ENCODE results near the gene FBXL3. TPM values are rescaled to one million over a fixed set of nuclear protein-coding genes. Genes with fewer than 3 reads are reported as not detected.

FBXL3 gene
- total and polyA plus RNA-seq, 2 of the 8 experiments (the other 6 are each of a cell fraction or from before 2014, with no cell fraction given) = 4.9 to 14.9 TPM

GRCh38 chr13:76975863-76976262, 51.1 kb downstream of the FBXL3 start:
- WGBS, 2 experiments (ENCODE audit: extremely low coverage in 1 of 2, insufficient coverage in 1 of 2, insufficient read length in 1 of 2, insufficient replicate concordance in 2 of 2, low coverage in 1 of 2, low lambda C conversion rate in 2 of 2, missing lambda C conversion rate in 1 of 2) = 94% methylated on average over 6 of the region's 6 CpGs; no CpG with 5 or more reads in 1 of the 2 experiments
- no peak overlapping the region for H4K8ac ChIP-seq (ENCODE audit: extremely low read depth, insufficient read depth, low read length)
- no peaks in the 10 kb centered on the region for H3K79me1 ChIP-seq (ENCODE audit: low read depth, low read length)
- H3K4me2 ChIP-seq (ENCODE audit: insufficient read depth in 1 of 2, low read depth in 2 of 2, low read length in 2 of 2) = no peak overlapping the region
- 0 out of 2 replicates have a peak overlapping the region, but pooled peaks have one; percentile 70 for H2AFZ ChIP-seq (ENCODE audit: low read length)
- TF ChIP-seq KDM4A (IDR thresholded peaks at IDR 0.05; ENCODE audit: low read depth, low read length, severe bottlenecking) = no peak
- no peak for TF ChIP-seq POLR2A (IDR thresholded peaks at IDR 0.05; ENCODE audit: control extremely low read depth in 1 of 2, low read depth in 2 of 2, low read length in 2 of 2)
- TF ChIP-seq JUND (IDR thresholded peaks at IDR 0.05; ENCODE audit: low read length) = 0 out of 2 replicates have a peak, but pooled peaks have one; percentile 56
- TF ChIP-seq CTCF (IDR thresholded peaks at IDR 0.05; ENCODE audit: control extremely low read depth in 1 of 3, insufficient read depth in 1 of 3, low read depth in 1 of 3, low read length in 3 of 3) = no peak
- TF ChIP-seq RXRA (IDR thresholded peaks at IDR 0.05; ENCODE audit: insufficient read depth, low read depth, low read length) = no peak
- TF ChIP-seq SRF (IDR thresholded peaks at IDR 0.05; ENCODE audit: low read depth, low read length) = no peak
- H3K79me2 ChIP-seq (ENCODE audit: control insufficient read depth in 1 of 2, insufficient read depth in 2 of 2, low read length in 2 of 2) = no peaks in the 10 kb centered on the region
- no peaks in the 10 kb centered on the region for H3K9me3 ChIP-seq (ENCODE audit: insufficient read depth in 2 of 2, low read depth in 1 of 2, low read length in 1 of 2)
- H3K23ac ChIP-seq (ENCODE audit: insufficient read length) = no peak overlapping the region
- 0 out of 7 replicates have a peak, but pooled peaks cover 0 to 2% (median 0%) of the 10 kb centered on the region in 4 experiments for H3K4me1 ChIP-seq (replicated peaks in 1 of 4; ENCODE audit: control insufficient read depth in 3 of 4, insufficient read depth in 4 of 4, low read length in 3 of 4)
- H2AK5ac ChIP-seq (ENCODE audit: low read depth, low read length) = no peak overlapping the region
- no peaks in the 10 kb centered on the region for H3K27me3 ChIP-seq (replicated peaks in 1 of 4; ENCODE audit: control insufficient read depth in 3 of 4, extremely low read depth in 1 of 4, insufficient read depth in 3 of 4, low read length in 3 of 4)
- H3K36me3 ChIP-seq (ENCODE audit: control insufficient read depth in 2 of 4, insufficient read depth in 4 of 4, low read length in 3 of 4) = no peaks in the 10 kb centered on the region; a peak in 1 of 8 replicates
- no peak overlapping the region for H3K4ac ChIP-seq (replicated peaks; ENCODE audit: insufficient read length, low read depth, low read length)
- no peak overlapping the region for H3K9ac ChIP-seq (replicated peaks in 1 of 4; ENCODE audit: extremely low read depth in 1 of 4, low read depth in 3 of 4, low read length in 3 of 4)
- POLR2A ChIA-PET (ENCODE audit: partially characterized antibody) = no interaction called here
- no peak overlapping the region for H2BK5ac ChIP-seq (ENCODE audit: low read depth, low read length)
- no peak overlapping the region for H4K91ac ChIP-seq (replicated peaks; ENCODE audit: insufficient read length, low read length)
- no peak overlapping the region for H3K18ac ChIP-seq (ENCODE audit: extremely low read depth, low read length)
- H3K14ac ChIP-seq (ENCODE audit: insufficient read length) = no peak overlapping the region
- CTCF ChIA-PET (ENCODE audit: partially characterized antibody) = interaction anchor here (1.0 to 2.0 kb wide), 4 partner anchors 8 to 1298 kb away, joined by 3 to 8 read pairs (median 5); no protein-coding TSS in a partner anchor
- no peak overlapping the region for H2BK12ac ChIP-seq (ENCODE audit: low read depth, low read length)
- no peak overlapping the region for H2BK15ac ChIP-seq (ENCODE audit: low read length)
- H4K20me1 ChIP-seq (replicated peaks in 1 of 2; ENCODE audit: control insufficient read depth in 1 of 2, insufficient read depth in 2 of 2, low read length in 2 of 2) = no peaks in the 10 kb centered on the region
- H3K56ac ChIP-seq (replicated peaks; ENCODE audit: insufficient read length, low read depth, low read length) = no peak overlapping the region
- H3K23me2 ChIP-seq (ENCODE audit: low read depth, low read length) = no peaks in the 10 kb centered on the region
- H3K27ac ChIP-seq (ENCODE audit: low read depth, low read length) = no peak overlapping the region
- H2BK20ac ChIP-seq (ENCODE audit: low read length) = no peak overlapping the region
- no peak overlapping the region for H2BK120ac ChIP-seq (replicated peaks; ENCODE audit: low read depth, low read length)
- H3K4me3 ChIP-seq (ENCODE audit: extremely low read depth in 1 of 4, insufficient read depth in 2 of 4, low read depth in 3 of 4, low read length in 4 of 4) = no peak overlapping the region
- FAIRE-seq (no peak), DNase-seq (ENCODE audit: low read depth in 1 of 2, low spot score in 2 of 2) (no peak)
- no peak overlapping the region for H4K5ac ChIP-seq (ENCODE audit: insufficient read length, low read depth, low read length)
